Measurements from ENCODE around the gene CACNB4.

DNA sequence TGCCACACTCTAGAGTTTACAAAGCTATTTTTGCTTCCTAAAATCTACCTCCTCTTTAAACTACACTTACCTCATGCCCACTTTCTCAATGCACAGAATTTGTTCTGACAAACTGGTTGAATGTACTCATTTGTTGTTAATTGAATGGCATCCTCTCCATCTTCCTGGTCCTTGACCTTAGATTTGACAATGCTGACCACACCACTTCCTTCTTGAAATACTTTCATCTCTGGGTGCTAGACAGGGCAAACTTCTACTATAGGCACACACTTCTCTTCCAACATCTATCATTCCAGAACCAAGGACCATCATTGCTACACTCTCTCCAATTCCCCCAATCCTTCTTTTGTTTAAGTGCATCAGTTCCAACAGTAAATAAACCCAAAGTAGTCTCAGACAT lies 292.9 kb downstream of the CACNB4 start:
- TF ChIP-seq, protein P1, sequence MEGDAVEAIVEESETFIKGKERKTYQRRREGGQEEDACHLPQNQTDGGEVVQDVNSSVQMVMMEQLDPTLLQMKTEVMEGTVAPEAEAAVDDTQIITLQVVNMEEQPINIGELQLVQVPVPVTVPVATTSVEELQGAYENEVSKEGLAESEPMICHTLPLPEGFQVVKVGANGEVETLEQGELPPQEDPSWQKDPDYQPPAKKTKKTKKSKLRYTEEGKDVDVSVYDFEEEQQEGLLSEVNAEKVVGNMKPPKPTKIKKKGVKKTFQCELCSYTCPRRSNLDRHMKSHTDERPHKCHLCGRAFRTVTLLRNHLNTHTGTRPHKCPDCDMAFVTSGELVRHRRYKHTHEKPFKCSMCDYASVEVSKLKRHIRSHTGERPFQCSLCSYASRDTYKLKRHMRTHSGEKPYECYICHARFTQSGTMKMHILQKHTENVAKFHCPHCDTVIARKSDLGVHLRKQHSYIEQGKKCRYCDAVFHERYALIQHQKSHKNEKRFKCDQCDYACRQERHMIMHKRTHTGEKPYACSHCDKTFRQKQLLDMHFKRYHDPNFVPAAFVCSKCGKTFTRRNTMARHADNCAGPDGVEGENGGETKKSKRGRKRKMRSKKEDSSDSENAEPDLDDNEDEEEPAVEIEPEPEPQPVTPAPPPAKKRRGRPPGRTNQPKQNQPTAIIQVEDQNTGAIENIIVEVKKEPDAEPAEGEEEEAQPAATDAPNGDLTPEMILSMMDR (IDR thresholded peaks at IDR 0.05): no peak
- TF ChIP-seq EHMT2 (IDR thresholded peaks at IDR 0.05; ENCODE audit: low read depth) (no peak), MAZ (IDR thresholded peaks at IDR 0.05; ENCODE audit: borderline replicate concordance, low read depth, low read length) (no peak), JUNB (IDR thresholded peaks at IDR 0.05) (no peak), EP300 (IDR thresholded peaks at IDR 0.05) (no peak), ZFP36 (IDR thresholded peaks at IDR 0.05; ENCODE audit: borderline replicate concordance, partially characterized antibody) (no peak)
- TF ChIP-seq, protein P2, sequence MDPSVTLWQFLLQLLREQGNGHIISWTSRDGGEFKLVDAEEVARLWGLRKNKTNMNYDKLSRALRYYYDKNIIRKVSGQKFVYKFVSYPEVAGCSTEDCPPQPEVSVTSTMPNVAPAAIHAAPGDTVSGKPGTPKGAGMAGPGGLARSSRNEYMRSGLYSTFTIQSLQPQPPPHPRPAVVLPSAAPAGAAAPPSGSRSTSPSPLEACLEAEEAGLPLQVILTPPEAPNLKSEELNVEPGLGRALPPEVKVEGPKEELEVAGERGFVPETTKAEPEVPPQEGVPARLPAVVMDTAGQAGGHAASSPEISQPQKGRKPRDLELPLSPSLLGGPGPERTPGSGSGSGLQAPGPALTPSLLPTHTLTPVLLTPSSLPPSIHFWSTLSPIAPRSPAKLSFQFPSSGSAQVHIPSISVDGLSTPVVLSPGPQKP (IDR thresholded peaks at IDR 0.05; ENCODE audit: low read depth, low read length): no peak
